H1 (cell line): Measurements from ENCODE around the gene VSIG10L2.

Experiments used
- CEBPB ChIP-seq: IDR thresholded peaks from 2 replicates; pipeline ENCODE4 v1.6.1; 2012; ENCODE audit warnings: low read depth, low read length
- RNF2 ChIP-seq: fragments of 200-900, 300-1000 bp; sonication (generic); IDR thresholded peaks from 2 replicates; pipeline ENCODE4 v1.7.1; 2016; ENCODE audit warnings: borderline replicate concordance, low read depth, mild to moderate bottlenecking, antibody characterized with exemption, low read length; ENCODE audit not compliant: poor library complexity, severe bottlenecking; ENCODE audit errors: missing control alignments
- TBP ChIP-seq: IDR thresholded peaks from 2 replicates; pipeline ENCODE4 v1.6.1; 2011; ENCODE audit warnings: low read depth, low read length, improper control_type of control experiment

GRCh38 chr11:125950178-125950490 is 4.3 kb downstream of the VSIG10L2 start:
- TF ChIP-seq RNF2 (no peak), TBP (no peak), CEBPB (no peak)
